H1 (cell line): ENCODE measurements around the gene RTKN. TPM values are rescaled to one million over a fixed set of nuclear protein-coding genes. Genes with fewer than 3 reads are reported as not detected.

ENCODE experiments used
- CHD2 ChIP-seq: IDR thresholded peaks from 2 replicates; pipeline ENCODE4 v1.6.1; 2012; ENCODE audit warnings: low read length, improper control_type of control experiment
- CREB1 ChIP-seq: IDR thresholded peaks from 2 replicates; pipeline ENCODE4 v1.6.1; 2012; ENCODE audit warnings: inconsistent platforms
- EP300 ChIP-seq, 2 experiments: IDR thresholded peaks; 1 replicate in 1 of 2; 2 replicates in 1 of 2; pipeline ENCODE4 v1.6.1; 2011 to 2012; ENCODE audit warnings: low read depth in 2 of 2, low read length in 2 of 2, mild to moderate bottlenecking in 2 of 2, borderline replicate concordance in 1 of 2, inconsistent platforms in 1 of 2, moderate library complexity in 1 of 2
- KDM4A ChIP-seq: IDR thresholded peaks from one replicate; pipeline ENCODE4 v1.7.1; 2012; ENCODE audit warnings: low read depth, mild to moderate bottlenecking, moderate library complexity, low read length, inconsistent platforms; ENCODE audit not compliant: severe bottlenecking
- PHF8 ChIP-seq: fragments of 200-600 bp; sonication (generic); conservative IDR thresholded peaks from 2 replicates; pipeline ENCODE4 v1.7.1; 2012; ENCODE audit warnings: low read depth, mild to moderate bottlenecking, inconsistent platforms, low read length, moderate library complexity
- POLR2AphosphoS5 ChIP-seq: IDR thresholded peaks from 2 replicates; pipeline ENCODE4 v1.6.1; 2011; ENCODE audit warnings: low read depth, low read length
- RAD21 ChIP-seq, 2 experiments: IDR thresholded peaks in 1 of 2; conservative IDR thresholded peaks in 1 of 2; 2 replicates each; pipeline ENCODE4 v1.6.1; 2011; ENCODE audit warnings: low read depth in 2 of 2, low read length in 2 of 2, improper control_type of control experiment in 1 of 2, inconsistent platforms in 1 of 2, mild to moderate bottlenecking in 1 of 2, moderate library complexity in 1 of 2
- RFX5 ChIP-seq: IDR thresholded peaks from 2 replicates; pipeline ENCODE4 v1.6.1; 2011; ENCODE audit warnings: low read depth, low read length, improper control_type of control experiment, borderline replicate concordance
- SIN3A ChIP-seq, 2 experiments: IDR thresholded peaks in 1 of 2; conservative IDR thresholded peaks in 1 of 2; 2 replicates each; pipeline ENCODE4 v1.6.1; 2011 to 2012; ENCODE audit warnings: low read length in 2 of 2, improper control_type of control experiment in 1 of 2, low read depth in 1 of 2, mild to moderate bottlenecking in 1 of 2
- ZNF274 ChIP-seq: IDR thresholded peaks from 2 replicates; pipeline ENCODE4 v1.7.0; 2012; ENCODE audit warnings: low read length, borderline replicate concordance; ENCODE audit errors: extremely low read depth
- polyA plus RNA-seq, 7 experiments: library from polyadenylated mRNA; depleted of rRNA in 3 of 7; stranded (reverse) in 5 of 7; unstranded in 2 of 7; fragments of >200 nt in 5 of 7; fragments of 200-250 nt in 2 of 7; gene quantifications; 1 replicate in 5 of 7; 2 replicates in 1 of 7; 4 replicates in 1 of 7; pipeline versions ENCODE4 v1.2.1 to v1.2.3, GENCODE V29; 2011 to 2013; ENCODE audit warnings: missing spikeins in 2 of 7, mixed read lengths in 2 of 7
- total RNA-seq: library from RNA; stranded (reverse); fragmentation: NEBNext Ultra II Directional; extraction: Animal tissue kit (Norgen Biotek cat#: 25700); gene quantifications from 2 replicates; pipeline ENCODE4 v1.2.1, GENCODE V29; 2021

Gene RTKN
- total and polyA plus RNA-seq, 2 of the 8 experiments (the other 6 are each of a cell fraction or from before 2014, with no cell fraction given), result 40.2 to 54.1 TPM

DNA sequence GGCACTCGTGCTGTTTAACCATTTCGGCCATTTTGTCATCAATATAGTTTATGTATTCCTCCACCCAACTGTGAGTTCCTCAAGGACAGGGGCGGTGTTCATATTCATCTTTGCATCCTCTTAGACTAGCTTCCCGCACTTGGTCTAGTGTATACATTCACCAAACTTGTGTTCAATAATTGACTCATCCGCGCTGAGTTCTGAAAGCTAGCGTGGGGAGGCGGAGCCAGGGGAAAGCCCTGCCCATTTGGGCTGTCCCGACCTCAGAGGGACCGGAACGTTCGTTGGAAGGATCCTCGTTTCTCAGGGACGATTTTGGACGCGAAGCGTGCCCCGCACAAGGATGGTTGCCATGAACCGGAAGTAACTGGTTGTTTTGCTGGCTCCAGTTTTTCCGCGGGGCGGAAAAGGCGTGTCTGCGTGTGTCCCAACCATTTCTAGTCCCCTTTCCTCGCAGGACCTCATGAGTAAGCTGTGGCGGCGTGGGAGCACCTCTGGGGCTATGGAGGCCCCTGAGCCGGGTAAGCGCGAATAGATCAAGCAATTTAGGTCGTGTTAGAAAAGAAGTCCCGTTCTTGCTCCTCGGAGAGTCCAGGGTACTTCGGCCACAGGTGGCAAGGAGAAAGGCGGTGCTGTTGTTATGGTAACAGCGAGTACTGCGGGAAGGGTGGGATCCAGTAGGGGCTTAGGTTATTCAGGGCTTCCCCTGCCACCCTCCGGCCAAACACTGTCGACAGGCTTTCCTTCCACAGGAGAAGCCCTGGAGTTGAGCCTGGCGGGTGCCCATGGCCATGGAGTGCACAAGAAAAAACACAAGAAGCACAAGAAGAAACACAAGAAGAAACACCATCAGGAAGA is 13.1 kb upstream of the RTKN start, which contains the start of gene INO80B (continued):
- TF ChIP-seq POLR2AphosphoS5 (peak; percentile 66), CHD2 (peak; percentile 88), CREB1 (peak; percentile 80), RFX5 (no peak), ZNF274 (no peak), PHF8 (0 out of 2 replicates have a peak, but pooled peaks have one; percentile 30), EP300 (IDR thresholded peaks at IDR 0.05; ENCODE audit: borderline replicate concordance in 1 of 2, low read depth in 2 of 2, low read length in 2 of 2) (peak in 1 of 2 experiments; percentile 77; a peak in 1 of 3 replicates), RAD21 (IDR thresholded peaks at IDR 0.05 in 1 of 2, conservative IDR thresholded peaks at IDR 0.05 in 1 of 2; ENCODE audit: low read depth in 2 of 2, low read length in 2 of 2) (peak; percentile 12 to 21; a peak in 1 of 4 replicates), KDM4A (peak; percentile 38), SIN3A (conservative IDR thresholded peaks at IDR 0.05 in 1 of 2, IDR thresholded peaks at IDR 0.05 in 1 of 2; ENCODE audit: low read depth in 1 of 2, low read length in 2 of 2) (peak; percentile 95 to 100; a peak in 3 of 4 replicates)
- TF ChIP-seq, all 59 proteins: peak for 29
